Ascending aorta (tissue), 2 donors: ENCODE data around the gene SVOPL. TPM values are rescaled to one million over a fixed set of nuclear protein-coding genes. Genes with fewer than 3 reads are reported as not detected.

Source experiments
- DNase-seq, 2 donors: peaks; one replicate each; pipeline ENCODE4 v3.0.0-alpha.2; 2019; ENCODE audit warnings: low spot score in 2 of 2
- H3K27ac ChIP-seq, 2 donors: fragments of 200-600 bp; sonication (generic); one replicate each; pipeline ENCODE4 v1.5.1; 2016 to 2017; ENCODE audit warnings: mild to moderate bottlenecking in 1 of 2
- H3K27me3 ChIP-seq: fragments of 200-600 bp; sonication (generic); one replicate; pipeline ENCODE4 v1.5.1; 2017
- H3K36me3 ChIP-seq, 2 donors: fragments of 200-600 bp; sonication (generic); one replicate each; pipeline ENCODE4 v1.5.1; 2016
- H3K4me1 ChIP-seq, 2 donors: fragments of 200-600 bp; sonication (generic); one replicate each; pipeline ENCODE4 v1.5.1; 2016 to 2017; ENCODE audit warnings: mild to moderate bottlenecking in 1 of 2
- H3K4me3 ChIP-seq, 2 donors: fragments of 200-600 bp; sonication (generic); one replicate each; pipeline ENCODE4 v1.5.1; 2016 to 2017; ENCODE audit warnings: mild to moderate bottlenecking in 1 of 2
- H3K9me3 ChIP-seq, 2 donors: fragments of 200-600 bp; sonication (generic); one replicate each; pipeline ENCODE4 v1.5.1; 2016
- CTCF ChIP-seq, 3 experiments: fragments of 200-600 bp in 2 of 3; fragments of 450-650 bp in 1 of 3; sonication (generic) in 2 of 3; IDR thresholded peaks; one replicate each; pipeline ENCODE4 v1.5.1; 2016 to 2019; ENCODE audit warnings: antibody characterized with exemption in 3 of 3, mild to moderate bottlenecking in 1 of 3, moderate library complexity in 1 of 3
- intact Hi-C: fragments of 100-400 bp; cut with DNase I; formaldehyde crosslinking; loops from one replicate; pipeline ENCODE4 v1.15.1; 2023
- total RNA-seq: library from RNA; depleted of rRNA; stranded (reverse); fragments of >200 nt; gene quantifications from one replicate; pipeline ENCODE4 v1.1.0, GENCODE V29; 2016

Gene SVOPL
- total RNA-seq, 1 donor from 2014 or later: not detected

GRCh38 chr7:138588986-138589385, 112.2 kb downstream of the SVOPL start:
- Histone ChIP-seq H3K27ac (no peak overlapping the region), H3K4me1 (no peaks in the 10 kb centered on the region), H3K27me3 (no peaks in the 10 kb centered on the region), H3K9me3 (no peaks in the 10 kb centered on the region), H3K36me3 (peaks cover 12 to 16% of the 10 kb centered on the region in 2 donors), H3K4me3 (no peak overlapping the region)
- intact Hi-C loops: no loop called here
- no peak for DNase-seq
- no peak for TF ChIP-seq CTCF (IDR thresholded peaks at IDR 0.05)

- H3K27ac ChIP-seq: no peak overlapping the region
- no peak for DNase-seq
- intact Hi-C loops: no loop called here
- H3K36me3 ChIP-seq: peaks cover 16% of the 10 kb centered on the region in 2 donors
- no peaks in the 10 kb centered on the region for H3K27me3 ChIP-seq
- no peak for TF ChIP-seq CTCF (IDR thresholded peaks at IDR 0.05)
- no peaks in the 10 kb centered on the region for H3K9me3 ChIP-seq
- H3K4me3 ChIP-seq: no peak overlapping the region
- H3K4me1 ChIP-seq: no peaks in the 10 kb centered on the region
Observed at GRCh38 chr7:138587485-138587884, 113.7 kb downstream of the SVOPL start.

- H3K4me1 ChIP-seq: no peaks in the 10 kb centered on the region
- DNase-seq: no peak
- TF ChIP-seq CTCF (IDR thresholded peaks at IDR 0.05): no peak
- H3K36me3 ChIP-seq: peaks cover 27 to 29% of the 10 kb centered on the region in 2 donors
- no peak overlapping the region for H3K4me3 ChIP-seq
- H3K9me3 ChIP-seq: no peaks in the 10 kb centered on the region
- intact Hi-C loops: no loop called here
- no peak overlapping the region for H3K27ac ChIP-seq
- H3K27me3 ChIP-seq: no peaks in the 10 kb centered on the region
Observed at GRCh38 chr7:138585283-138585993, 115.7 kb downstream of the SVOPL start.

GRCh38 chr7:138584696-138585095, 116.5 kb downstream of the SVOPL start:
- no peak for DNase-seq
- H3K27me3 ChIP-seq: no peaks in the 10 kb centered on the region
- H3K36me3 ChIP-seq: peaks cover 32 to 37% of the 10 kb centered on the region in 2 donors
- no peak overlapping the region for H3K4me3 ChIP-seq
- no peak overlapping the region for H3K27ac ChIP-seq
- intact Hi-C loops: no loop called here
- TF ChIP-seq CTCF (IDR thresholded peaks at IDR 0.05): no peak
- no peaks in the 10 kb centered on the region for H3K9me3 ChIP-seq
- no peaks in the 10 kb centered on the region for H3K4me1 ChIP-seq

- intact Hi-C loops: no loop called here
- Histone ChIP-seq H3K9me3 (no peaks in the 10 kb centered on the region), H3K4me3 (no peak overlapping the region), H3K36me3 (peaks cover 36 to 41% of the 10 kb centered on the region in 2 donors), H3K4me1 (no peaks in the 10 kb centered on the region), H3K27me3 (no peaks in the 10 kb centered on the region), H3K27ac (no peak overlapping the region)
- no peak for DNase-seq
- no peak for TF ChIP-seq CTCF (IDR thresholded peaks at IDR 0.05)
Observed at GRCh38 chr7:138584283-138584682, 116.9 kb downstream of the SVOPL start.
